T-helper 17 cell (primary cell): ENCODE results near the gene IVL. TPM values are rescaled to one million over a fixed set of nuclear protein-coding genes. Genes with fewer than 3 reads are reported as not detected.

Source experiments
- ATAC-seq: fragments of 150-1000 bp; cut with Tn5 transposase; 2 replicates; pipeline ENCODE4 v1.10.0; 2021; ENCODE audit warnings: mild to moderate bottlenecking, moderate library complexity
- DNase-seq, 3 donors: peaks; one replicate each; pipeline versions ENCODE4 v3.0.0 to v3.0.0-alpha.2; 2020 to 2021
- H3K9me3 ChIP-seq: one replicate; pipeline ENCODE4 v1.7.0; 2013; ENCODE audit warnings: low read length, mild to moderate bottlenecking; ENCODE audit not compliant: control insufficient read depth, poor library complexity, severe bottlenecking
- H3K27ac Mint-ChIP-seq: one replicate; pipeline ENCODE4 v1.8.0; 2022; ENCODE audit warnings: mild to moderate bottlenecking, moderate library complexity, mixed read lengths
- H3K27me3 Mint-ChIP-seq: one replicate; pipeline ENCODE4 v1.8.0; 2022; ENCODE audit warnings: mixed read lengths
- H3K36me3 Mint-ChIP-seq: one replicate; pipeline ENCODE4 v1.8.0; 2022; ENCODE audit warnings: low read depth, mixed read lengths
- H3K4me1 Mint-ChIP-seq: one replicate; pipeline ENCODE4 v1.8.0; 2022; ENCODE audit warnings: mild to moderate bottlenecking, mixed read lengths
- H3K4me3 Mint-ChIP-seq: one replicate; pipeline ENCODE4 v1.8.0; 2022; ENCODE audit warnings: mild to moderate bottlenecking, moderate library complexity, mixed read lengths
- total RNA-seq, 4 donors: library from RNA in 2 of 4; stranded (reverse) in 2 of 4; gene quantifications; one replicate each; pipeline ENCODE4 v1.2.3 and lab custom pipeline; 2022 to 2026

IVL gene
- total RNA-seq, 2 donors from 2014 or later, result not detected

- no peak overlapping the region for H3K4me3 Mint-ChIP-seq
- H3K4me1 Mint-ChIP-seq, result peaks cover 2% of the 10 kb centered on the region
- H3K9me3 ChIP-seq, result no peaks in the 10 kb centered on the region
- no peak overlapping the region for H3K27ac Mint-ChIP-seq
- no peak for ATAC-seq
- peaks cover 5% of the 10 kb centered on the region for H3K36me3 Mint-ChIP-seq
- no peak for DNase-seq
- peaks cover 65% of the 10 kb centered on the region for H3K27me3 Mint-ChIP-seq
Observed at GRCh38 chr1:152904688-152905440, 3.5 kb upstream of the IVL start.

DNA sequence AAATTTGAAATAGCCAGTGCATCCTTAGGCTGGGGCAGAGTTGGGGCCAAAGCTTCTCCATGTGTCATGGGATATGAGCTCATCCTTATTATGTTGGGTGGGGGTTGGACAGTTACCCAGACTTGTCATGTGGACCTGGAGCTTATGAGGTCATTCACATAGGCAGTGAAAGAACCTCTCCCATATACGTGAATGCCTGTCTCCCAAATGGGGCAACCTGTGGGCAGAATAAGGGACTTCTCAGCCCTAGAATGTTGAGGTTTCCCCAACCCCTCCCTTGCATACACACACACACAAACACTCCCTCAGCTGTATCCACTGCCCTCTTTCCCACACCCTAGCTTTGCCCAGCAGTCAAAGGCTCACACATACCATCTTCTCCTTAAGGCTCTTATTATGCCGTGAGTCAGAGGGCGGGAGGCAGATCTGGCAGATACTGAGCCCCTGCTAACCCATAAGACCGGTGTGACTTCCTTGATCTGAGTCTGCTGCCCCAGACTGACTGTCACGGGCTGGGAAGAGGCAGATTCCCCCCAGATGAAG, 2.3 kb upstream of the IVL start:
- H3K9me3 ChIP-seq, result no peaks in the 10 kb centered on the region
- H3K4me1 Mint-ChIP-seq, result peaks cover 2% of the 10 kb centered on the region
- peaks cover 58% of the 10 kb centered on the region for H3K27me3 Mint-ChIP-seq
- no peak for ATAC-seq
- no peak overlapping the region for H3K4me3 Mint-ChIP-seq
- peaks cover 3% of the 10 kb centered on the region for H3K36me3 Mint-ChIP-seq
- no peak overlapping the region for H3K27ac Mint-ChIP-seq
- no peak for DNase-seq

- ATAC-seq, result no peak
- Mint-ChIP-seq H3K27me3 (peaks cover 57% of the 10 kb centered on the region), H3K4me1 (peaks cover 5% of the 10 kb centered on the region), H3K4me3 (no peak overlapping the region), H3K27ac (no peak overlapping the region), H3K36me3 (peaks cover 3% of the 10 kb centered on the region)
- no peaks in the 10 kb centered on the region for H3K9me3 ChIP-seq
- no peak for DNase-seq
Observed at GRCh38 chr1:152909206-152909605, 860 bp downstream of the IVL start.

GRCh38 chr1:152912471-152912870, 4.1 kb downstream of the IVL start:
- peaks cover 2% of the 10 kb centered on the region for H3K4me1 Mint-ChIP-seq
- DNase-seq (no peak), ATAC-seq (no peak)
- H3K36me3 Mint-ChIP-seq, result peaks cover 2% of the 10 kb centered on the region
- no peak overlapping the region for H3K4me3 Mint-ChIP-seq
- no peaks in the 10 kb centered on the region for H3K9me3 ChIP-seq
- H3K27me3 Mint-ChIP-seq, result peaks cover 54% of the 10 kb centered on the region
- H3K27ac Mint-ChIP-seq, result no peak overlapping the region

DNA sequence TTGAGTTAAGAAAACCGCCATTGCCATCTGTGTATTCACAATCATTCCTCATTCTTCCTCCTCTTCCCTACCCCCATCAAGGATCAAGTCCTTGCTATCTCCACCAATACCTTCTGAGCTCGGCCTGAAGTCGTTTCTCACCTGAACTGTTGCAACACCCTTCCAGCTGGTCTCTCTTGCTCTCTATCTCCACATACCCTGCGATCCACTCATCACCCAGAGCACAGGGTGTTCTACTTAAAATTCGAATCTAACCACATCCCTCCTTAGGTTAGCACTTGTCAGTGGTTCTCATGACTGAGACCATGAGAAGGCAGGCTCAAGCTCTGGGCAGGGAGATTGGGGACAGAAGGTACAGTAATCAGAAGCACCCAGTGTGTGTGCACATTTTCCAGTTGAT, 4.6 kb downstream of the IVL start:
- H3K27ac Mint-ChIP-seq, result no peak overlapping the region
- H3K4me1 Mint-ChIP-seq, result peaks cover 2% of the 10 kb centered on the region
- H3K27me3 Mint-ChIP-seq, result peaks cover 52% of the 10 kb centered on the region
- no peaks in the 10 kb centered on the region for H3K9me3 ChIP-seq
- DNase-seq, result no peak
- H3K4me3 Mint-ChIP-seq, result peak overlapping the region; percentile 22
- H3K36me3 Mint-ChIP-seq, result peaks cover 2% of the 10 kb centered on the region
- no peak for ATAC-seq

- H3K27ac Mint-ChIP-seq, result no peak overlapping the region
- DNase-seq (no peak), ATAC-seq (no peak)
- peaks cover 2% of the 10 kb centered on the region for H3K4me1 Mint-ChIP-seq
- H3K36me3 Mint-ChIP-seq, result peaks cover 2% of the 10 kb centered on the region
- no peak overlapping the region for H3K4me3 Mint-ChIP-seq
- H3K9me3 ChIP-seq, result no peaks in the 10 kb centered on the region
- H3K27me3 Mint-ChIP-seq, result peaks cover 61% of the 10 kb centered on the region
Observed at GRCh38 chr1:152917794-152918193, 9.4 kb downstream of the IVL start.

DNA sequence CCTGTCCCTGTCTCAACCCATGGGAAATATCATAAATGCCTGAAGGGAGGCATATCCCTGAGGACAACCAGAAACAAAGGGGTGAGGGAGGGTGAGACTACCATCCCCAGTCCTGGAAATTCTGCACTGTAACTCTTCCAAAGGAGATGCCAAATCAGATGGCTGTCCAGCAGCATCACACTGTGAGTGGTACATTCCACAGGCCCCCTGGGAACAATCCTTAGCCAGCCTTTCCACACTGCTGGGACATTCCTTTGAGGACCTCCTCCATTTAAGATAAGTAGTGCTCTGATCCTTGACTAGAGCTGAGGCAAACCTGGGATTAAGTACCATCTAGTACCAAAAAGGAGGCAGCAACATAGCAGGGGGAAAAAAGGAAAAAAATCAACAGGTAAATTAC, 10.7 kb downstream of the IVL start:
- Mint-ChIP-seq H3K27ac (no peak overlapping the region), H3K4me3 (peak overlapping the region; percentile 36), H3K4me1 (no peaks in the 10 kb centered on the region), H3K36me3 (peaks cover 2% of the 10 kb centered on the region), H3K27me3 (peaks cover 52% of the 10 kb centered on the region)
- ATAC-seq (no peak), DNase-seq (no peak)
- H3K9me3 ChIP-seq, result no peaks in the 10 kb centered on the region

- H3K27ac Mint-ChIP-seq, result no peak overlapping the region
- no peaks in the 10 kb centered on the region for H3K9me3 ChIP-seq
- ATAC-seq, result no peak
- DNase-seq, result no peak
- no peak overlapping the region for H3K4me3 Mint-ChIP-seq
- H3K4me1 Mint-ChIP-seq, result no peaks in the 10 kb centered on the region
- H3K27me3 Mint-ChIP-seq, result peaks cover 42% of the 10 kb centered on the region
- peaks cover 2% of the 10 kb centered on the region for H3K36me3 Mint-ChIP-seq
Observed at GRCh38 chr1:152924191-152924590, 15.8 kb downstream of the IVL start.

GRCh38 chr1:152926091-152926490, 17.7 kb downstream of the IVL start:
- H3K36me3 Mint-ChIP-seq, result peaks cover 2% of the 10 kb centered on the region
- H3K27ac Mint-ChIP-seq, result no peak overlapping the region
- no peak for DNase-seq
- ATAC-seq, result no peak
- H3K4me3 Mint-ChIP-seq, result no peak overlapping the region
- peaks cover 45% of the 10 kb centered on the region for H3K27me3 Mint-ChIP-seq
- no peaks in the 10 kb centered on the region for H3K4me1 Mint-ChIP-seq
- no peaks in the 10 kb centered on the region for H3K9me3 ChIP-seq

DNA sequence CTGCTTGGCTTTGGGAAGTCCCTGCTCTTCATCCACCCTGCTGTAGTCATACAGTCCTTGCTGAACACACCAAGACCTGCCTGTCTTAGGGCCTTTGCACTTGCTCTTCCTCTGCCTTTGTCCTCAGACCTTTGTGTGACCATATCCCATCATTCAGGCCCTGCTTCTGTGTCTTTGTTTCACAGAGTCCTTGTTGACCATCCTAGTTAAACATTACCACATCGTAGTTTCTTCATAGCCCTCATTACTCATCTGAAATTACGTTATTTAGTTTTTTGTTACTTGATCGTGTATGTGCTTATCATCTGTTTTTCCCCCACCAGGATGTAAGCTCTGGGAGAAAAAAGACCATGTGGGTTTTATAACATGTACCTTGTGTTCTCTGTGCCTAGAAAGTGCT, 20.3 kb downstream of the IVL start:
- Mint-ChIP-seq H3K27me3 (peaks cover 33% of the 10 kb centered on the region), H3K27ac (no peak overlapping the region), H3K4me1 (no peaks in the 10 kb centered on the region), H3K4me3 (no peak overlapping the region), H3K36me3 (peaks cover 2% of the 10 kb centered on the region)
- H3K9me3 ChIP-seq, result no peaks in the 10 kb centered on the region
- ATAC-seq (no peak), DNase-seq (no peak)

DNA sequence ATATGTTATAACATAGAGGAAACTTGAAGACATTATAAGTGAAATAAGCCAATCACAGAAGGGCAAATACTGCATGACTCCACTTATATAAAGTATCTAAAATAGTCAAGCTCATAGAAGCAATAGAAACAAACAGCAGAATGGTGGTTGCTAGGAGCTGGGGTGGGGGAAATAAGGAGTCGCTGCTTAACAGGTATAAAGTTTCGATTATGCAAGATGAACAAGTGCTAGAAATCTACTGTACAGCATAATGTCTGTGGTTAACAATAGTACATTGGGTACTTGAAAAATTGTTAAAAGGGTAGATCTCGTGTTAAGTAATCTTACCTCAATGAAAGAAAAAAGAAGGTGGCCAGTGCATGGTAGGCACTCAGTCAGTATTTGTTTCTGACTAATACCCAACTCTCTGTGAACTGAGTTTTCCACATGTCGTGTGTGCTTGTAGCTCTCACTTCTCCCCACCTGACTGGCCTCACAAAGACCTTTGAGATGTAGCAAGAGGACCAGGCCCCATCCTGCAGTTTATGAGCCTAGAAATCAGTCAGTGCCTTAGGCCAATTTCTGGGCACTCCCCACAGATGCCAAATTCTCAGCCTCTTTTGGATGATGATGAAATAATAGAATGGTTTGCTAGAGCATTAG, 23.9 kb downstream of the IVL start:
- no peaks in the 10 kb centered on the region for H3K4me1 Mint-ChIP-seq
- peaks cover 39% of the 10 kb centered on the region for H3K27me3 Mint-ChIP-seq
- H3K9me3 ChIP-seq, result no peaks in the 10 kb centered on the region
- DNase-seq, result no peak
- ATAC-seq, result no peak
- no peak overlapping the region for H3K27ac Mint-ChIP-seq
- no peaks in the 10 kb centered on the region for H3K36me3 Mint-ChIP-seq
- no peak overlapping the region for H3K4me3 Mint-ChIP-seq

- no peak for ATAC-seq
- Mint-ChIP-seq H3K4me3 (no peak overlapping the region), H3K27me3 (peaks cover 39% of the 10 kb centered on the region), H3K4me1 (no peaks in the 10 kb centered on the region), H3K36me3 (no peaks in the 10 kb centered on the region), H3K27ac (no peak overlapping the region)
- no peak for DNase-seq
- H3K9me3 ChIP-seq, result no peaks in the 10 kb centered on the region
Observed at GRCh38 chr1:152933196-152933595, 24.9 kb downstream of the IVL start.

- Mint-ChIP-seq H3K4me3 (no peak overlapping the region), H3K27me3 (peaks cover 24% of the 10 kb centered on the region)
- no peaks in the 10 kb centered on the region for H3K9me3 ChIP-seq
Observed at GRCh38 chr1:152940614-152941013, 32.3 kb downstream of the IVL start.

More at GRCh38 chr1:152940614-152941013, 32.3 kb downstream of the IVL start:
- H3K36me3 Mint-ChIP-seq, result peaks cover 3% of the 10 kb centered on the region
- no peak for DNase-seq
- no peak for ATAC-seq
- H3K4me1 Mint-ChIP-seq, result no peaks in the 10 kb centered on the region
- H3K27ac Mint-ChIP-seq, result no peak overlapping the region
